Measurements from ENCODE around the gene TMEM72. TPM values are rescaled to one million over a fixed set of nuclear protein-coding genes. Genes with fewer than 3 reads are reported as not detected.

TMEM72 gene
- total RNA-seq, 1 donor from 2014 or later: not detected

DNA sequence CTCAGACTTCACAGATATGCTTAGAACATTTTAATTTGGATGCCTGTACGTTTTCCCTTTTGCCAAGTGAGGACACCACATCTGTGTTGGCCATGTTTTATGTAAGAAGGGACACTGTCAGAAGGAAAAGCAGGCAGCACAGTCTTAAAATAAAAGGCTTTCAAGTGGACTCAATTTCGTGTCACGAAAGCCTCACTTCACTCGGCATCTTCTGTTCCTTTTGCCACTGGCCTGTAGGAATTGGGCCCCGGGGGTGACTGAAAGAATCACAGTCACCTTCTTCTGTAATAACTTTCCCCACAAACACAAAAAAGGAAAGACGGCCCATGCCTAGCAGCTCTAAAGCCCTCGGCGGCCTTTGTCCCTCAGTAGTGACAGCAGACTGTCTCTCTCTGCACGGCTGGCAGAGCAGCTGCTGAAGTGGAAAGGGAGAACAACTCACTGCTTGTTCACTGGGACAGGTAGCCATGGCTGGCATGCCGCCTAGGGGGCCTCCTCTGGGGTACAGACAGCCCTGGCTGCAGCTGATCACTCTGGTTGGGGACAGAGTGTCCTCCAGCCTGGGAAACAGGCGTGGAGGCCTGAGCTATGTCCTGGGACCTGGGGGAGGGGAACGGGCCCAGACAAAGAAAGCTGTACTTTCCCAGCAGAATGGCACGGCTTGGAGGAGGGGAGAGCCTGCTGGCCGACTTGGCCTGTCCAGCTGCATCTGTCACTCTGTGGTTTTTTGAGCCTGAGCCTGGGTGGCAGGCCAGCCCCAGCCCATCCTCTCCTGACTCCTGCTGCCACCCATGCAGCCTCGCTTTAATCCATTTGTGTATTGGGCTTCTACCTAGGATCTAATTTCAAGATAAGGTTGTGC is 52.9 kb downstream of the TMEM72 start:
- peak overlapping the region; percentile 58 for H3K4me3 Mint-ChIP-seq
- ChIA-PET POLR2A (interaction anchor here (1.6 to 2.4 kb wide), 3 partner anchors 10 to 37 kb away, joined by 5 to 20 read pairs (median 7); partner anchors contain the start of gene ZNF22), CTCF (interaction anchor here (1.3 to 9.5 kb wide), 4 partner anchors 9 to 31 kb away, joined by 6 to 60 read pairs (median 7); no protein-coding TSS in a partner anchor)
- intact Hi-C loops (cut with micrococcal nuclease): loop anchor here (1.0 kb wide), 1 partner anchor 11 kb away; no protein-coding TSS in a partner anchor
- no peak for ATAC-seq (ENCODE audit: low read depth)
- peak overlapping the region; percentile 68 for H3K27ac Mint-ChIP-seq
- H3K27me3 Mint-ChIP-seq: no peaks in the 10 kb centered on the region
- H3K4me1 Mint-ChIP-seq: peaks cover 79% of the 10 kb centered on the region
- H3K36me3 Mint-ChIP-seq (ENCODE audit: low read depth): no peaks in the 10 kb centered on the region
- no peaks in the 10 kb centered on the region for H3K9me3 Mint-ChIP-seq
- TF ChIP-seq, protein P1, sequence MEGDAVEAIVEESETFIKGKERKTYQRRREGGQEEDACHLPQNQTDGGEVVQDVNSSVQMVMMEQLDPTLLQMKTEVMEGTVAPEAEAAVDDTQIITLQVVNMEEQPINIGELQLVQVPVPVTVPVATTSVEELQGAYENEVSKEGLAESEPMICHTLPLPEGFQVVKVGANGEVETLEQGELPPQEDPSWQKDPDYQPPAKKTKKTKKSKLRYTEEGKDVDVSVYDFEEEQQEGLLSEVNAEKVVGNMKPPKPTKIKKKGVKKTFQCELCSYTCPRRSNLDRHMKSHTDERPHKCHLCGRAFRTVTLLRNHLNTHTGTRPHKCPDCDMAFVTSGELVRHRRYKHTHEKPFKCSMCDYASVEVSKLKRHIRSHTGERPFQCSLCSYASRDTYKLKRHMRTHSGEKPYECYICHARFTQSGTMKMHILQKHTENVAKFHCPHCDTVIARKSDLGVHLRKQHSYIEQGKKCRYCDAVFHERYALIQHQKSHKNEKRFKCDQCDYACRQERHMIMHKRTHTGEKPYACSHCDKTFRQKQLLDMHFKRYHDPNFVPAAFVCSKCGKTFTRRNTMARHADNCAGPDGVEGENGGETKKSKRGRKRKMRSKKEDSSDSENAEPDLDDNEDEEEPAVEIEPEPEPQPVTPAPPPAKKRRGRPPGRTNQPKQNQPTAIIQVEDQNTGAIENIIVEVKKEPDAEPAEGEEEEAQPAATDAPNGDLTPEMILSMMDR (IDR thresholded peaks at IDR 0.05): no peak
- DNase-seq: no peak

DNA sequence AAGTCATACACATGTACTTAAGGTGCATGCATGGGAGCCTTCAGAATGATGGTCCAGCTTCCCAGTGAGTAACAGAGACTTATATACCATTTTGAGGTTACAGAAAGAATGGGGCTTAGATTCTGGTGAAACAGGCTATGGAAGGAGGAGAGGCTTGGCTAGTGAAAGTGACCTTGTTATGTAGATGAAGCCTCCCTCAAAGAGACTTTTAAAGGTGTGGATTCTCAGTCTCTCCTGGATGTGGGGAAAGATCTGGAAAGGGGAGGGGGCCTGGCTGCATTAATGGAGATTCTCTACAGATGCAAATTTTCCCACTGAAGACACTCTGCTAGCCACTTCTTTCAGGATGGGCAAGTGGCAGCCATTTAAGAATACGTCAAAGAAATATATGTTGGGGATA is 54.0 kb downstream of the TMEM72 start:
- no peaks in the 10 kb centered on the region for H3K36me3 Mint-ChIP-seq (ENCODE audit: low read depth)
- TF ChIP-seq, protein P1 (IDR thresholded peaks at IDR 0.05): no peak
- no peak overlapping the region for H3K4me3 Mint-ChIP-seq
- no peak overlapping the region for H3K27ac Mint-ChIP-seq
- no peaks in the 10 kb centered on the region for H3K27me3 Mint-ChIP-seq
- no peak for DNase-seq
- no peaks in the 10 kb centered on the region for H3K9me3 Mint-ChIP-seq
- peaks cover 75% of the 10 kb centered on the region for H3K4me1 Mint-ChIP-seq
- ChIA-PET CTCF (interaction anchor here (0.9 to 9.5 kb wide), 3 partner anchors 9 to 32 kb away, joined by 3 to 60 read pairs (median 6); no protein-coding TSS in a partner anchor), POLR2A (interaction anchor here (0.8 to 1.0 kb wide), 2 partner anchors 17 to 32 kb away, joined by 4 to 5 read pairs; no protein-coding TSS in a partner anchor)
- ATAC-seq (ENCODE audit: low read depth): no peak
- intact Hi-C loops (cut with micrococcal nuclease): loop anchor here (5.0 kb wide), 1 partner anchor 1062 kb away; no protein-coding TSS in a partner anchor

DNA sequence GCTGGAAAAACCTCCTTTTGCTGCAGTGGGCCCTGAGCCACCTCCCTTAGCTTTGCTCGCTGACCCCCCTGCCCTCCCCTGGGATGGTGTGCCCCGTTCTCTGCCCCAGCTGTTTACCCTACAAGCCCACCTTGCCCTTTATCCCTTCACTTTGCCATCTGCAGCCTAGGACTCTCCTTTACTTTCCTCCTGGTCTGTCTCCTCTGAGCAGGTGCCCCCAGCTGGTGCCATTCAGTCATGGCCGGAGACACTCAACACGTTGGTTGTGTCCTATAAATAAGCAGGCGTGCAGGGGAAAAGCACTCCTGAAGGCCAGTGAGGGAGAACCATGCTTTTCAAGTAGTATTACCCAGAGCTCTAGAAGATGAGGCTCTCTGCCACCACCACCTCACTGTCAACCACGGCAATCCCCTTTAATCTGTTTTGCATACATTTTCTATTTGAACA is 54.5 kb downstream of the TMEM72 start:
- peaks cover 71% of the 10 kb centered on the region for H3K4me1 Mint-ChIP-seq
- no peaks in the 10 kb centered on the region for H3K9me3 Mint-ChIP-seq
- DNase-seq (no peak), ATAC-seq (ENCODE audit: low read depth) (peak; percentile 29)
- H3K27me3 Mint-ChIP-seq: no peaks in the 10 kb centered on the region
- H3K36me3 Mint-ChIP-seq (ENCODE audit: low read depth): no peaks in the 10 kb centered on the region
- peak overlapping the region; percentile 42 for H3K4me3 Mint-ChIP-seq
- TF ChIP-seq, protein P1 (IDR thresholded peaks at IDR 0.05): no peak
- intact Hi-C loops (cut with micrococcal nuclease): loop anchor here (1.0 to 5.0 kb wide), 2 partner anchors 9 to 1062 kb away; no protein-coding TSS in a partner anchor
- POLR2A ChIA-PET: interaction anchor here (0.8 to 1.1 kb wide), 3 partner anchors 18 to 33 kb away, joined by 3 to 5 read pairs (median 4); no protein-coding TSS in a partner anchor
- H3K27ac Mint-ChIP-seq: peak overlapping the region; percentile 57
- CTCF ChIA-PET: interaction anchor here (0.9 to 9.5 kb wide), 2 partner anchors 18 to 33 kb away, joined by 3 to 60 read pairs; no protein-coding TSS in a partner anchor

DNA sequence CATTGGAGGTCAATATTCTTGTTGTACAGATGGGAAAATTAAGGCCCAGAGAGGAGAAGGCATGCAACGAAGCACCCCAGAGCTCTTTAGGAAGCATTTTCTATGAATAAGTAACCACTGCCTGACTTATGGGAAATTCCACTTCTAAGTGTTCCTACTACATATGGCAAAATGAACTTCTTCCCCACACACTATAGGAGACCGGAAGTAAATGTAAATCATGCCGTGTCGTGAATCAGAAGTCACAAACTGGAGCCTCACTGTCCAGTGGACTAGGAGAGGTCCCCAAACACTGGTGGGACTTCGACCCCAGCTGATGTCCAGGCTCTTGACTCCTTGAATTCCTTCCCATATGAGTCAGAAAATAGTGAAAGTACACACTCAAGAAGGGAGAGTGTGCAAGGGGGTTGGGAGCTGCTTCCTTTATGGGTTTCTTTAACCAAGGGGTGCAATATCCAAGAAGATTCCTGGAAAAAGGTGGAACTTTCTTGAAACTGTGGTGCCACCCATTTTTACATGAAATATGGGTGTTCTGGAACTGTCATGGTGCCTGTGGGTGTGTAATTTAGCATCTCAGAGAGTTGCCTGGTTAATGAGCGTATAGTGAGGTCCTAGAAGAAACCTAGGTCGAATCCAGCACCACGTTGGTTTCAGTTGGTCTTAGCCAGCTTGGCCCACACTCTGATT is 55.1 kb downstream of the TMEM72 start:
- peaks cover 69% of the 10 kb centered on the region for H3K4me1 Mint-ChIP-seq
- intact Hi-C loops (cut with micrococcal nuclease): loop anchor here (1.0 to 5.0 kb wide), 2 partner anchors 8 to 1061 kb away; no protein-coding TSS in a partner anchor
- no peak overlapping the region for H3K27ac Mint-ChIP-seq
- H3K36me3 Mint-ChIP-seq (ENCODE audit: low read depth): no peaks in the 10 kb centered on the region
- peak overlapping the region; percentile 42 for H3K4me3 Mint-ChIP-seq
- ChIA-PET CTCF (interaction anchor here (0.9 to 9.5 kb wide), 2 partner anchors 18 to 33 kb away, joined by 3 to 60 read pairs; no protein-coding TSS in a partner anchor), POLR2A (interaction anchor here (0.8 to 3.1 kb wide), 4 partner anchors 18 to 33 kb away, joined by 3 to 10 read pairs (median 4); no protein-coding TSS in a partner anchor)
- TF ChIP-seq, protein P1 (IDR thresholded peaks at IDR 0.05): no peak
- no peaks in the 10 kb centered on the region for H3K27me3 Mint-ChIP-seq
- H3K9me3 Mint-ChIP-seq: no peaks in the 10 kb centered on the region
- ATAC-seq (ENCODE audit: low read depth): peak; percentile 13
- no peak for DNase-seq

Data from activated B cell treated with CpG ODN at 0.5 μM for 24 hours (primary cell).